CD4-positive, alpha-beta T cell (primary cell): ENCODE results near the gene DRAP1. TPM values are rescaled to one million over a fixed set of nuclear protein-coding genes. Genes with fewer than 3 reads are reported as not detected.

Experiments
- ATAC-seq: fragments of 200-7000 bp; cut with Tn5 transposase; one replicate; pipeline ENCODE4 v1.10.0; 2022; ENCODE audit warnings: mild to moderate bottlenecking; ENCODE audit not compliant: poor library complexity
- CTCF ChIA-PET: fragments of 350-600 bp; sonication (Branson Sonifier 250); formaldehyde crosslinking; loops from one replicate; lab custom pipeline; 2021; ENCODE audit warnings: antibody characterized with exemption, inconsistent platforms; lab: Charles Lee
- POLR2A ChIA-PET: fragments of 350-600 bp; sonication (Branson Sonifier 250); formaldehyde crosslinking; loops from one replicate; lab custom pipeline; 2021; ENCODE audit warnings: antibody characterized with exemption, inconsistent platforms; lab: Charles Lee
- DNase-seq, 14 experiments: peaks; one replicate each; pipeline ENCODE4 v3.0.0-alpha.2; 2013 to 2020; ENCODE audit warnings: mixed read lengths in 2 of 14
- H3K27ac ChIP-seq, 2 donors: one replicate each; pipeline versions ENCODE4 v1.5.1 to v1.7.0; 2013; ENCODE audit warnings: low read length in 2 of 2, low read depth in 1 of 2, mild to moderate bottlenecking in 1 of 2
- H3K27me3 ChIP-seq, 2 experiments: 1 replicate in 1 of 2; 2 replicates in 1 of 2; pipeline versions ENCODE4 v1.6.1 to v1.7.0; 2013; ENCODE audit warnings: low read length in 2 of 2, control low read depth in 1 of 2, mild to moderate bottlenecking in 1 of 2, moderate library complexity in 1 of 2; ENCODE audit not compliant: insufficient read depth in 2 of 2, control insufficient read depth in 1 of 2
- H3K36me3 ChIP-seq: one replicate; pipeline ENCODE4 v1.6.1; 2013; ENCODE audit warnings: low read length, control low read depth; ENCODE audit not compliant: insufficient read depth
- H3K4me1 ChIP-seq: one replicate; pipeline ENCODE4 v1.6.1; 2013; ENCODE audit warnings: low read length, control low read depth; ENCODE audit not compliant: insufficient read depth
- H3K4me3 ChIP-seq: one replicate; pipeline ENCODE4 v1.5.1; 2013; ENCODE audit warnings: mild to moderate bottlenecking, low read length, moderate library complexity
- H3K9me3 ChIP-seq, 2 experiments: 1 replicate in 1 of 2; 2 replicates in 1 of 2; pipeline versions ENCODE4 v1.6.1 to v1.7.0; 2013; ENCODE audit warnings: low read length in 2 of 2, mild to moderate bottlenecking in 2 of 2, control low read depth in 1 of 2, moderate library complexity in 1 of 2; ENCODE audit not compliant: control insufficient read depth in 1 of 2, insufficient read depth in 1 of 2
- H3K27ac Mint-ChIP-seq: one replicate; pipeline ENCODE4 v1.8.0; 2020; ENCODE audit warnings: mixed read lengths
- H3K27me3 Mint-ChIP-seq: one replicate; pipeline ENCODE4 v1.8.0; 2021; ENCODE audit warnings: mixed read lengths
- H3K36me3 Mint-ChIP-seq: one replicate; pipeline ENCODE4 v1.8.0; 2021; ENCODE audit warnings: low read depth, mixed read lengths
- H3K4me1 Mint-ChIP-seq: one replicate; pipeline ENCODE4 v1.8.0; 2021; ENCODE audit warnings: low read depth, mixed read lengths
- H3K4me3 Mint-ChIP-seq: one replicate; pipeline ENCODE4 v1.8.0; 2020; ENCODE audit warnings: mild to moderate bottlenecking, mixed read lengths
- H3K9me3 Mint-ChIP-seq: one replicate; pipeline ENCODE4 v1.8.0; 2020; ENCODE audit warnings: mixed read lengths
- intact Hi-C, 2 experiments: fragments of 100-400 bp; cut with DNase I in 1 of 2; cut with micrococcal nuclease in 1 of 2; formaldehyde crosslinking; loops; one replicate each; pipeline versions ENCODE4 v1.15.1 to v1.9.0; 2023 to 2025; cut with DNase I, micrococcal nuclease
- total RNA-seq, 174 experiments: library from RNA in 2 of 174; stranded (reverse) in 2 of 174; gene quantifications; one replicate each; pipeline ENCODE4 v1.2.3 and lab custom pipeline; 2021 to 2026
- TF ChIP-seq, protein P1 (sequence below): fragments of 200-600 bp; IDR thresholded peaks from one replicate; pipeline ENCODE4 v1.8.0; 2022; ENCODE audit warnings: antibody characterized with exemption, mild to moderate bottlenecking

Gene DRAP1
- total RNA-seq, 2 experiments from 2014 or later = 58.6 to 59.1 TPM

DNA sequence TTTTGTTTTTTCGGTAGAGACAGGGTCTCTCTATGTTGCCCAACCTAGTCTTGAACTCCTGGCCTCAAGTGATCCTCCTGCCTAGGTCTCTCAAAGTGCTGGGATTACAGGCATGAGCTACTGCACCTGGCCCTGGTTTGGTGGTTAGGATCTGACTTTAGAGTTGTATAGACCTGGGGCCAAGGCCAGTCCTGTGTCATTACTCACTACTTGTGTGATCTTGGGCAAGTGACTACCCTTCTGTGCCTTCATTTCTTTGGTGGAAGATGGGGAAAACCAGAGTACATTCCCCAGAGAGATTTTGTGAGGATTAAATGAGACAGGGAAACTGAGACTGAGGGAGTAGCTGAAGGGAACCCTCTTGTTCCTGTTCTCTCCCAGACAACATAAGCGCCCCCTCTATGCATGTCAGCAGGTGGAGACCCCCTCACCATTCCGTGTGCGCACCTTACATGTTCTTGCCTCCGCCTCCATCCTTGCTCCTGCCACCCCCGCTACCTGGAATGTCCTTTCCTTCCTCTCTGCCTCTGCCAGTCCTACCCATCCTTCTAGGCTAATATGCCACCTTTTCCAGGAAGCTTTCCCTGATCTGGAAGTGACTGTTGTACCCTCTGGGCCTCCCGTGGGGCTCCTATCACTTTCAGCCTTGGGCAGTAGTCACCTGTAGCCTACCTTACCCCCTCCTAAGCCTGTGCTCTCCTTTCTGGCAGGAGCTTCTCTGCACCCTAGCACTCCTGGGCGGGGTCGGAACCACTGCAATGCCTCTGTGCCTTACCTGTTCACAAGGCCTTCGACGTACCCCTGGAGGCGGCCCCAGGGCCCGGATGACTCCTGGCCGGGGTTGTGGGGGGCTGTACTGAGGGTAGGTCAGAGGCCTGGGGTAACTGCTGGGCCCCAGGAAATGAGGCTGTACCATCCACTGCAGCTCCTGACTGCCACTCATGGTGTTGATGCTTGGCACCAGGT lies 22.9 kb upstream of the DRAP1 start:
- H3K36me3 Mint-ChIP-seq = no peaks in the 10 kb centered on the region
- peaks cover 5% of the 10 kb centered on the region for H3K27me3 Mint-ChIP-seq
- peaks cover 0 to 7% of the 10 kb centered on the region in 2 experiments for H3K9me3 ChIP-seq
- H3K9me3 Mint-ChIP-seq = no peaks in the 10 kb centered on the region
- H3K4me3 Mint-ChIP-seq = peak overlapping the region; percentile 45
- intact Hi-C loops = no loop called here
- H3K4me1 ChIP-seq = peaks cover 62% of the 10 kb centered on the region
- ATAC-seq (no peak), DNase-seq (peak in 1 of 14 experiments; percentile 14)
- H3K27ac Mint-ChIP-seq = peak overlapping the region; percentile 17
- ChIA-PET POLR2A (no interaction called here), CTCF (interaction anchor here (3.9 kb wide), 1 partner anchor 12 kb away, joined by 17 read pairs; no protein-coding TSS in a partner anchor)
- no peaks in the 10 kb centered on the region for H3K36me3 ChIP-seq
- H3K4me3 ChIP-seq = no peak overlapping the region
- TF ChIP-seq, protein P1, sequence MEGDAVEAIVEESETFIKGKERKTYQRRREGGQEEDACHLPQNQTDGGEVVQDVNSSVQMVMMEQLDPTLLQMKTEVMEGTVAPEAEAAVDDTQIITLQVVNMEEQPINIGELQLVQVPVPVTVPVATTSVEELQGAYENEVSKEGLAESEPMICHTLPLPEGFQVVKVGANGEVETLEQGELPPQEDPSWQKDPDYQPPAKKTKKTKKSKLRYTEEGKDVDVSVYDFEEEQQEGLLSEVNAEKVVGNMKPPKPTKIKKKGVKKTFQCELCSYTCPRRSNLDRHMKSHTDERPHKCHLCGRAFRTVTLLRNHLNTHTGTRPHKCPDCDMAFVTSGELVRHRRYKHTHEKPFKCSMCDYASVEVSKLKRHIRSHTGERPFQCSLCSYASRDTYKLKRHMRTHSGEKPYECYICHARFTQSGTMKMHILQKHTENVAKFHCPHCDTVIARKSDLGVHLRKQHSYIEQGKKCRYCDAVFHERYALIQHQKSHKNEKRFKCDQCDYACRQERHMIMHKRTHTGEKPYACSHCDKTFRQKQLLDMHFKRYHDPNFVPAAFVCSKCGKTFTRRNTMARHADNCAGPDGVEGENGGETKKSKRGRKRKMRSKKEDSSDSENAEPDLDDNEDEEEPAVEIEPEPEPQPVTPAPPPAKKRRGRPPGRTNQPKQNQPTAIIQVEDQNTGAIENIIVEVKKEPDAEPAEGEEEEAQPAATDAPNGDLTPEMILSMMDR = no peak
- H3K27ac ChIP-seq = no peak overlapping the region
- H3K4me1 Mint-ChIP-seq = peaks cover 33% of the 10 kb centered on the region
- H3K27me3 ChIP-seq = peaks cover 9 to 12% of the 10 kb centered on the region in 2 experiments

DNA sequence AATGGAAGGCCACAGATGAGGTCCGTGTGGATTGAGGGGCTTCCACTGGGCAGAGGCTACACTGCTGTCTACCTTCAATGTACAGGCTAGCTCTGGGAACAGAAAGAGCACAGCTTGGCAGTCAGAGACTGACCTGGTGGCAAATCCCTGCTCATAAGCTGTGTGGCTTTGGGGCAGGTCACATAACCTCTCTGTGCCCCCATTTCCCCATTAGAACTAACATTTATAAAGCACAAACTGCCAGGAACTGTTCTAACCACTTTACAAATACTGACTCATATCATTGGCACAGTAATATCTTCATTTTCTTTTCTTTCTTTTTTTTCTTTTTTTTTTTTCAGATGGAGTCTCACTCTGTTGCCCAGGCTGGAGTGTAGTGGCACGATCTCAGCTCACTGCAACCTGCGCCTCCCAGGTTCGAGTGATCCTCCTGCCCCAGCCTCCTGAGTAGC lies 22.2 kb upstream of the DRAP1 start:
- ChIA-PET CTCF (interaction anchor here (2.4 to 3.9 kb wide), 2 partner anchors 8 to 12 kb away, joined by 17 to 37 read pairs; partner anchors contain the start of genes CCDC85B and FIBP), POLR2A (no interaction called here)
- ATAC-seq (no peak), DNase-seq (no peak)
- Histone ChIP-seq H3K27me3 (peaks cover 9 to 12% of the 10 kb centered on the region in 2 experiments), H3K4me3 (no peak overlapping the region), H3K27ac (no peak overlapping the region), H3K9me3 (peaks cover 0 to 7% of the 10 kb centered on the region in 2 experiments), H3K4me1 (peaks cover 55% of the 10 kb centered on the region), H3K36me3 (no peaks in the 10 kb centered on the region)
- H3K9me3 Mint-ChIP-seq = no peaks in the 10 kb centered on the region
- no peak overlapping the region for H3K27ac Mint-ChIP-seq
- peak overlapping the region; percentile 34 for H3K4me3 Mint-ChIP-seq
- TF ChIP-seq, protein P1 = no peak
- H3K4me1 Mint-ChIP-seq = peaks cover 29% of the 10 kb centered on the region
- intact Hi-C loops = no loop called here
- peaks cover 8% of the 10 kb centered on the region for H3K27me3 Mint-ChIP-seq
- no peaks in the 10 kb centered on the region for H3K36me3 Mint-ChIP-seq

DNA sequence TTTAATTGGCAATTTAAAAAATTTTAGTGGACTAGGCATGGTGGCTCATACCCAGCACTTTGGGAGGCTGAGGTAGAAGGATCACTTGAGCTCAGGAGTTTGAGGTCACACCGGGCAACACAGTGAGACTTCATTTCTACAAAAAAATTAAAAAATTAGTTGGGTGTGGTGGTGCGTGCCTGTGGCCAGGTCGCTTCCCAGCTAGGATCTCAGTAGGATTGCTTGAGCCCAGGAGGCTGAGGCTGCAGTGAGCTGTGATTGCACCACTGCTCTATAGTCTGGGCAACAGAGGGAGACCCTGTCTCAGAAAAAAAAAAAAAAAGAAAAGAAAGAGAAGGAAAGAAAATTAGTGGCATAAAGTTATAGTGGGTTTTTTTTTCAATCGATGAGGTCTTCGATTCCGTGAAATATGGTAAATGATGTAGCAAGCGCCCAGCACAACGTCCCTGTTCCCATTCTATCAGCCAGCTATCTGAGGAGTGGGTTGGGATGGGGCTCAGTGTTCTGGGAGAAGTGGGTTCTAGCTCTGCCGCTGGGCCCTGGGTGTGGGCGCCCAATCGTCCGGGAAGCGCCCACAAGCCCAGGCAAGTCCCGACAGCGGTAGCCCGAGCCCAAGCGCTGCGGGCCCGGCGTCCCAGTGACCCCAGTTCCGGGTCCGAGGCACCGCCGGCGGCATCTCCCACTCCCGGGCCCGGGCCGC lies 20.4 kb upstream of the DRAP1 start:
- POLR2A ChIA-PET = interaction anchor here (0.5 to 5.3 kb wide), 6 partner anchors 9 to 303 kb away, joined by 3 to 80 read pairs (median 4); partner anchors contain the start of genes C11orf68, CCDC85B and FIBP
- Mint-ChIP-seq H3K36me3 (no peaks in the 10 kb centered on the region), H3K4me3 (peak overlapping the region; percentile 62), H3K9me3 (no peaks in the 10 kb centered on the region), H3K27ac (peak overlapping the region; percentile 39), H3K27me3 (peaks cover 14% of the 10 kb centered on the region), H3K4me1 (peaks cover 12% of the 10 kb centered on the region)
- H3K4me3 ChIP-seq = peak overlapping the region; percentile 36
- intact Hi-C loops = no loop called here
- CTCF ChIA-PET = interaction anchor here (0.7 to 3.9 kb wide), 5 partner anchors 9 to 426 kb away, joined by 3 to 37 read pairs (median 3); partner anchors contain the start of genes AP5B1, CCDC85B, FIBP and MUS81
- no peaks in the 10 kb centered on the region for H3K36me3 ChIP-seq
- H3K27ac ChIP-seq = no peak overlapping the region
- TF ChIP-seq, protein P1 = no peak
- ATAC-seq = no peak
- peaks cover 9 to 12% of the 10 kb centered on the region in 2 experiments for H3K27me3 ChIP-seq
- peaks cover 37% of the 10 kb centered on the region for H3K4me1 ChIP-seq
- peaks cover 0 to 7% of the 10 kb centered on the region in 2 experiments for H3K9me3 ChIP-seq
- DNase-seq = no peak
